HG03095 (cell line): ENCODE data around the gene CAMK4.
"Not testable (repeated sequence)": the region's sequence is repeated elsewhere in the genome, so short reads cannot be mapped to it uniquely, and the experiment has no call there.

Experiments
- ATAC-seq: cut with Tn5 transposase; IDR thresholded peaks from one replicate; pipeline ENCODE4 v1.9.1; 2021; ENCODE audit warnings: moderate library complexity; ENCODE audit not compliant: unreplicated experiment

The CAMK4 gene

GRCh38 chr5:111302043-111302442, 77.9 kb downstream of the CAMK4 start:
- not testable (repeated sequence) for ATAC-seq

GRCh38 chr5:111308951-111309350, 84.8 kb downstream of the CAMK4 start:
- ATAC-seq, result no peak

- ATAC-seq, result no peak
These were observed 85.2 kb downstream of the CAMK4 start for GRCh38 chr5:111309384-111309783.

GRCh38 chr5:111310711-111311620, 86.8 kb downstream of the CAMK4 start:
- no peak for ATAC-seq

GRCh38 chr5:111311666-111312065, 87.5 kb downstream of the CAMK4 start:
- no peak for ATAC-seq

GRCh38 chr5:111313017-111313724, 89.0 kb downstream of the CAMK4 start:
- ATAC-seq, result peak; percentile 70

- no peak for ATAC-seq
These were observed 96.8 kb downstream of the CAMK4 start for GRCh38 chr5:111320953-111321352.

GRCh38 chr5:111321376-111321775, 97.2 kb downstream of the CAMK4 start:
- ATAC-seq, result no peak

- no peak for ATAC-seq
These were observed 102.4 kb downstream of the CAMK4 start for GRCh38 chr5:111326551-111326950.

GRCh38 chr5:111337133-111337532, 112.9 kb downstream of the CAMK4 start:
- ATAC-seq, result no peak

- peak; percentile 53 for ATAC-seq
These were observed 113.5 kb downstream of the CAMK4 start for GRCh38 chr5:111337688-111338087.

- no peak for ATAC-seq
These were observed 121.5 kb downstream of the CAMK4 start for GRCh38 chr5:111345731-111346130.

- ATAC-seq, result no peak
These were observed 122.8 kb downstream of the CAMK4 start for GRCh38 chr5:111347021-111347420.

- ATAC-seq, result no peak
These were observed 124.6 kb downstream of the CAMK4 start for GRCh38 chr5:111348661-111349329.

GRCh38 chr5:111349429-111349828, 125.2 kb downstream of the CAMK4 start:
- no peak for ATAC-seq

GRCh38 chr5:111353035-111353434, 128.9 kb downstream of the CAMK4 start:
- no peak for ATAC-seq

- ATAC-seq, result not testable (repeated sequence)
These were observed 134.5 kb downstream of the CAMK4 start for GRCh38 chr5:111358726-111359125.

GRCh38 chr5:111360173-111360572, 136.0 kb downstream of the CAMK4 start:
- ATAC-seq, result no peak

GRCh38 chr5:111364992-111365391, 140.8 kb downstream of the CAMK4 start:
- ATAC-seq, result no peak

- no peak for ATAC-seq
These were observed 142.2 kb downstream of the CAMK4 start for GRCh38 chr5:111366388-111366787.

GRCh38 chr5:111367115-111367514, 142.9 kb downstream of the CAMK4 start:
- ATAC-seq, result no peak
